Measurements from ENCODE around the gene IGHMBP2.

Gene IGHMBP2

DNA sequence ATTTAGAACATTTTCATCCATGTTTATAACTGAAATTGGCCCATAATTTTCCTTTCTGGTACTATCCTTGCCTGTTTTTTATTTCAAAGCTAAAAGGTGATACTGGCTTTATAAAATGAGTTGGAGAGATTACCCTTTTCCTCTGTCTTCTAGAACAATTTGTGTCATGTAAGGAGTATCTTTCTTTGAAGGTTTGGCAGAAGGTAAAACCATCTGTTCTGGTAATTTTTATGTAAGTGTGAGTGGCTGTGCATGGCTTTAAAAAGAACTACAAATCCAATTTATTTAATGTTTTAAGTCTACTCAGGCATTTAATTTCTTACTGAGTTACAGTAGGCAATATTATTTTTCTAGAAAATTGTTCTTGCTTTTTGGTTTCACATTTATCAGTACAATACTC is 84.8 kb downstream of the IGHMBP2 start:
- CTCF ChIA-PET, result no interaction called here
- H3K27me3 ChIP-seq (replicated peaks in 2 of 5; ENCODE audit: control insufficient read depth in 4 of 5, insufficient read depth in 5 of 5, low read length in 4 of 5), result peaks cover 0 to 26% (median 5%) of the 10 kb centered on the region in 5 experiments
- no peak overlapping the region for H3K4me3 ChIP-seq (ENCODE audit: control insufficient read depth in 1 of 7, extremely low read depth in 1 of 7, insufficient read depth in 4 of 7, low read depth in 2 of 7, low read length in 6 of 7)
- no peaks in the 10 kb centered on the region for H3K36me3 ChIP-seq (ENCODE audit: control insufficient read depth in 4 of 4, insufficient read depth in 4 of 4, low read length in 3 of 4)
- H3K9me3 ChIP-seq (ENCODE audit: control extremely low read depth in 1 of 5, control insufficient read depth in 4 of 5, insufficient read depth in 2 of 5, low read depth in 1 of 5, low read length in 4 of 5), result peaks cover 0 to 11% (median 4%) of the 10 kb centered on the region in 5 experiments
- no peaks in the 10 kb centered on the region for H3K4me1 ChIP-seq (ENCODE audit: control extremely low read depth in 1 of 4, control insufficient read depth in 4 of 4, insufficient read depth in 4 of 4, low read length in 3 of 4)
- DNase-seq, result no peak
- POLR2A ChIA-PET, result no interaction called here
- no peak overlapping the region for H3K27ac ChIP-seq (ENCODE audit: insufficient read depth in 1 of 2, low read depth in 1 of 2, low read length in 2 of 2, poor library complexity in 1 of 2, severe bottlenecking in 2 of 2)

Measured in common myeloid progenitor, CD34-positive (primary cell).